Stimulated activated CD4-positive, alpha-beta T cell treated with anti-CD3 and anti-CD28 coated beads, TNF-alpha, amount 100 ng/mL, for 48 hours (primary cell): Measurements from ENCODE around the gene TRIO.

Experiments
- DNase-seq, 3 donors: peaks; one replicate each; pipeline ENCODE4 v3.0.0-alpha.2; 2020; ENCODE audit warnings: low read depth in 3 of 3

TRIO gene

DNA sequence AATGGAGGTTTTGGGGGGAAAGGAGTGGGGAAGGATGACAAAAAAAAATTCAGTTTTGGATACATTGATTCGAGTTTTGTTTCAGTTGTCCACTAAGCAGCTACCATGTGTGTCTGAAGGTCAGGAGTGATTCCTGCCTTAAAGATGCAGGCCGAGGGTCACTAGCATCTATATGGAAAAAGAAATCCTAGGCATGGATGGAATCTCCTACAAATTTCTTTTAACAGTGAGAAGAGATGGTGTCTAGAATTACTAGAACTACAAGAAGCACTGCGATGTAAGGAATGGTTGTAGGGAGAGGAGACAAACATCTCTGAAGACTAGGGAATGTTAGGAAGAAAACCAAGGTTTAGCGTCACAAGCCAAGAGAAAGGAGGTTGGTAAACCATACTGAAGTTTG is 19.6 kb upstream of the TRIO start:
- no peak for DNase-seq

GRCh38 chr5:14123974-14124482 is 19.1 kb upstream of the TRIO start:
- no peak for DNase-seq

DNA sequence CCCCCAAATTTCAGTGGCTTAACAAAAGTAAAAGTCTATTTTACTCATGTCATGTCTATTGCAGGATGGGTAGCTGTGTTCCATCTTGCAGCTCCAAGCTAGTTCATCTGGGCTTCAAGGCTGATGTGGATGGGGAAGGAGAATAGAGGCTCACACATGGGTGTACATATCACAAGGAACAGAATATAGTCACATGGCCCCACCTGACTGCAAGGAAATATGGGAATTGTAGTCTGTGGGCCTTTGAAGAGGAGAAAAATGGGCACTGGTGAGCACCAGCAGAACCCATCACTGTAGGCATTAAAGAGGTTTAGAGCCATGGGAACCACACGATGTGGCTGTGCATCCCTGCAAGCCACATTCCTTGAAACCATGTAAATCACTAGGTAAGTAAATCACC is 17.9 kb upstream of the TRIO start:
- DNase-seq = no peak

DNA sequence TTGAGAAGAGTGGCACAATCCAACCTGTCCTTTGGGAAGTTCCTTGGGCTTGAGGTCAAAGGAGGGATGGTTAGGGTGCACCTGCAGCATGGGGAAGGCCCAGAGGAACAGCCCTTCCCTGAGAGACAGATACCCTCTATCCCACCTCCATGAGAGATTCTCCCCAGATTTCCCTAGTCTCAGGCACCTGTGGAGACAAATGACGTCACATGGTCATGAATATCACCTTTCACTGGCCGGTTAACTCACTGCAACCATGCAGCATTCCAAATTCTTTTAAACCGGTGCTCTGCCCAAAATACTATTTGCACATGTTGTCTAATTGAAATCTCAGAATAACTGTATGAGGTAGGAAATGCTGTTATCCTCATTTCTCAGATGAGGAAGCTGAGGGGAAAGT is 15.6 kb upstream of the TRIO start:
- DNase-seq = no peak

DNA sequence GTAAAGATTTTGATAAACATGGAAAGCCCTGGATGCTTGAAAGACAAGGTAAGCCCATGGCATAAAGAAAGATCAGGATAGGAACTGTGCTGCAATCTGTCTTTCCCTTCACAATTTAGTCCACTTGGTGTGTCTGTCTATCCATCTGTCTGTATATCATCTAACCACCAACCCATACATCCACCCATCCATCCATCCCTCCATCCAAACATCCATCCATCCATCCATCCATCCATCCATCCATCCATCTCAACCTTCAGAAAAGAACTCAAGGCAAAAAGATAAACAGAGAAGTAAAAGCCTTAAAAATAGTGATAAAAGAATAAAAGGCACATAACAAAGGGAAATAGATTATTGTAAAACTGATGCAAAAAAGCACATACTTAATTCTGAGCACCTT is 15.1 kb upstream of the TRIO start:
- no peak for DNase-seq

DNA sequence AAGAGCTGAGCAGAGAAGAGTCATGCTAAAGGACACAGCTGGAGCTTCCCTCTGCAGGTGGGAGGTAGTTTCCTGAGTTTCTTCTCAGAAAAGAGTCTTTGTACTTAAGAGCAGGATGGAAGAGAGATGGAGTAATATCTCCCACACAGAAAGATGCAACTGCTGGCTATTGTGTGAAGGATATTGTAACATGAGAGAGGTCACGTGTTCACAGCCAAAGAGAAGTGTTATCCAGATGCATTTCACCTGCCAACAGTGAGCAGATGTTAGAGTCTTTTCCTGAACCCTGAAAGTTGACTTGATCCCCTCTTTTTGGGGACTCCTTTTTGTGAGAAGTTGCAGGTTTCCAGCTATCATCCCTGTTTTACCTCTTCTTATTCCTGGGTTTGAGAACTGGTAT is 14.0 kb upstream of the TRIO start:
- DNase-seq = no peak

DNA sequence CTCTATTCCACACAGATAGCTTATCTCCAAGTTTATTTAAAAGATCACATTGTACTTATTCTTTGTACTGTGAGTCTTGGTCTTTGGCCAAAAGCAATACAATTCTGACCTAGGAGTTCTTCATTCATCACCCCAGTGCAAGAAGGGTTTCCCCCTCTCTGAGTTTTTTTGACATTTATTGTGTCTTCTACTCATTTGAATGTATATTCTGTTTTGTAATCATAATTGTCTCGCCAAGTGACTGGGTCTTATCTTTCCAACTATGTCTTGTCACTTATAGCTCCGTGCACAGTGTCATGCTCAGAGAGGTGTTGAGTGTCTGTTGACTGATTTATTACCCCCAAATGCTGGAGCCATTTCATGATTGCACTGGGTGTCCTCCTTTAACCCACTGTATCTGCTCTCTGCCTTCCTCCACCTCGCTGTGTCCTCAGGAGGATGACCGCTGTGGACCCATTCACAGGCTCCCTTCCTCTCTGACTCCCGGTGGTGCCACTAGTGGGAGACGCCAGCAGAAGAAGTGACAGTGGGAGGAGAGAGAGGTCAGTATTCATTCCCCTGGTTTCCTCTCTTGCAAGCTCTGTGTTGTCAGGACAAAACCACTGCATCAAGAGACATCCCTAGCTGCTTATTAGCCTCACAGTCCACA is 11.2 kb upstream of the TRIO start:
- DNase-seq = no peak

DNA sequence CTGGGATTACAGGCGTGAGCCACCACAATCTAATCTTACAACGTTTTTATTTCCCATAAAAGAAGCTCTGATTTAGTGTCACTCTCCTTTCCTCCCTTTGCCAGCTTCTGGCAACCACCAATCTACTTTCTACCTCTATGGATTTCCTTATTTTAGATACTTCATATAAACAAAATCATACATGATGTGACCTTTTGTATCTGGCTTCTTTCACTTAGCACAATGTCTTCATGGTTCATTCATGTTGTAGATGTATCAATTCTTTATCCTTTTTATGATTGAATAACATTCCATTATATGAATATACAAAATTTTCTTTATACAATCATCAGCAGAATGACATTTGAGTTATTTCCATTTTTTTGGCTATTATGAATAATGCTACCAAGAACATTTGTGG is 9.7 kb upstream of the TRIO start:
- no peak for DNase-seq

GRCh38 chr5:14134083-14134482 is 9.1 kb upstream of the TRIO start:
- DNase-seq = no peak

DNA sequence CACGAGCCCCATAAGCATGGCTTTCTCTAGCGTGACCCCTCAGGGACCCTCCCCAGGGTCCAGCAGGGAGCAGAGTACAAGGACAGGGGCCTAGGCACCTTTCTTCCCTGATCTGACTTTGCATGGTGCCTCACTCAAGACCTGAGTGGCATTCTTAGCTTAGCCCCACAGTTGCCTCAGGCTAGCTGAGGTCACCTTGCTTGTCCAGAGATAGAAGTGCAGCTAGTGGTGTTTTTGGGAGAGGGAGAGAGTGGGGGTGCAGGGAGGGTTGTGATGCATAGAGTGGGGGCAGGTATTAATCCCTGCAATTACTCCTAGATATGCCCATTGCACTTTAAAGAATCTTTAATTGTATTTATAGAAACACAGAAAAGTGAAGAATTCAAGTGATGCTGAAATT is 8.4 kb upstream of the TRIO start:
- no peak for DNase-seq

- DNase-seq = no peak
These were observed 7.5 kb upstream of the TRIO start for GRCh38 chr5:14135621-14136020.

GRCh38 chr5:14136228-14136627 is 6.9 kb upstream of the TRIO start:
- DNase-seq = no peak

GRCh38 chr5:14138608-14139540 is 4.3 kb upstream of the TRIO start:
- no peak for DNase-seq

DNA sequence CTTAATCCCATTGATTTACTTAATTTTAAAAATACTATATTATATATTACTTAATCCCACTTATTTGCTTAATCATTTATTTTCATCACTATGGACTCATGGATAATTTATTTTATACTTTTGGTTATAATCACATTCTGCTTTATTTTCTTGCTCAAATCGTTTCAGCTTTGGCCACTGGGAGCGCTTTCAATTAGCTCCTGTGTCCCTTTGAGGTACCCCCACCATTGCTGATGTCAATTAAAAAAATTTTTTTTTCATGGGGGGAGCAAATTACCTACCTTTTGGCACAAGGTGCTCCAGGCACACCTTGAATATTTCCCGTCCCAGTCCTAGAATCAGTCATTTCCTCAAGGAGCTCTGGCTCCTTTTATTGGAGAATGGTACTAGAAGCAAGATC is 1.4 kb upstream of the TRIO start:
- DNase-seq = no peak

- DNase-seq = no peak
These were observed 828 bp upstream of the TRIO start for GRCh38 chr5:14142202-14142826.

DNA sequence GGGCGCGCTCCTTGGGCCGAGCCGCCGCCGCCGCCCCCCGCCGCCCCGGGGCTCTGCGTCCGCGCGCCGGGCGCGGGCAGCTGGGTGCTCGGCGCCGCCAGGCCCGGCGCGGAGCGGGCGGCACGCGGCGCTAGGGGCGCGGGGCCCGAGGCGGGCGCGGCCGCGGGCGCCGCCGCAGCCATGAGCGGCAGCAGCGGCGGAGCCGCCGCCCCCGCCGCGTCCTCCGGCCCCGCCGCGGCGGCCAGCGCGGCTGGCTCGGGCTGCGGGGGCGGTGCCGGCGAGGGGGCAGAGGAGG is 351 bp downstream of the TRIO start:
- DNase-seq = no peak

- DNase-seq = peak in 1 of 3 donors; percentile 17
These were observed 871 bp downstream of the TRIO start for GRCh38 chr5:14143841-14144585.

DNA sequence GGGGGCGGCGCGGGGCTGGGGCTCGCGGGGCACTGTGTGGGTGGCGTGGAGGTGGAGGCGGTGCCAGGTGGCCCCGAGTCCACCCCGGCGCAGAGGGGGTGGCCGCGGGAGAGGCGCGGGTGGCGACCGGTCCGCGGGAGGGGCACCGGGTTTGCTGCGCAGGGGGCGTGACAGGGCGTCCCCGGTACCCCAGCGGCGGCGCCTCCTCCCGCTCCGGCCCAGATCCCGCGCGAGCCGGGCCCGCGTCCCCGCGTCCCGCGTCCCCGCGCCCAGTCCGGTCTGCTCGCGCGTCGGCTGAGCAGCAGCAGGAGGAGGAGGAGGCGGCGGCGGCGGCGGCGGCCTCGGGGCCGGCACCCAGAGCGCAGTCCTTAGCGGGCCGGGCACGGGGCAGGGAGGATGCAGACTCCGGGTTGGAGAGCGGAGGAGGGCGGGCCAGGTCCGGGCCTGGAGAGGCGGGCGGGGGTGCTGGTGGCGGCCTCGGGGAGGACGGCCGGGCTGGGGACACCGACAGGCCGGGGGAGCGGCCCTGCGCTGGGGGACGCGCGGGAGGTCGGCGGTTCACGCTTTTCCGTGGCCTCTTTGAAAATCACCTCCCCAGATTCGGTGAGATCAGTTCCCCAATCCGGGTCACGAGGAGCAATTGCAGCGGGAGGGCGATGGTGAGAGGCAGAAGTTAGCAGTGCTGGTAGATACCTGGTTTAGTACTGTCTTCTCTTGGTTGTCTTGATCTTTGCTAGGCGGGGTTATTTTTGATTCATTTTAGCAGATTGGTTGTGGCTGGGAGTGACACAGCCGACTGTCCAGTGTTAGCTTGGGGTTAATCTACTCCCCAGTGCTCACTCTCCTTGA is 1.7 kb downstream of the TRIO start:
- DNase-seq = peak in 1 of 3 donors; percentile 12

- no peak for DNase-seq
These were observed 2.5 kb downstream of the TRIO start for GRCh38 chr5:14145435-14146334.

DNA sequence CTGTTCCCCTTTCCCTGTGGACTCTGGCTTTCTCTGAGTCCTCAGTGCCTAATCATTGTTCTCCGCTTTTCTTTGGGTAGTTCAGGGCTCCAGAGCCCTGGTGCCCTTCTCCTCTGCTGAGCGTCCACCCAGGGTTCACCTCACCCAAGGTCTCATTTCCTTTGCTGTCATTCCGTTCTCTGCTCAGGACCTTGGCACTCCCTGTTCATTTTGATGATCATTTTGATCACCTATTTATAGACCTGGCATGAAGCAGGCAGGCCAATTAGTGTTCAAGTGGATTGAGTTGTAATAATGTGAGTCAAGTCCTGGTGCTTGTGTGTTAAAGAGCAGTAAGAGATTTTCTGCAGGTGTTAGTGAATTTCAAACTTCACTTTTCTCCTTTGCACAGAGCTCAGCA is 3.6 kb downstream of the TRIO start:
- no peak for DNase-seq
